H9 (cell line): ENCODE results near the gene AP1G2. TPM values are rescaled to one million over a fixed set of nuclear protein-coding genes. Genes with fewer than 3 reads are reported as not detected.

Experiments used
- DNase-seq: peaks from one replicate; pipeline ENCODE4 v3.0.0-alpha.2; 2017
- H2AFZ ChIP-seq: one replicate; pipeline ENCODE4 v1.6.1; 2013; ENCODE audit warnings: mild to moderate bottlenecking, low read length, control low read depth, moderate library complexity
- H2AK5ac ChIP-seq: 2 replicates; pipeline ENCODE4 v1.6.1; 2013; ENCODE audit warnings: low read length, control low read depth, mixed read lengths; ENCODE audit not compliant: insufficient read length
- H2BK120ac ChIP-seq: one replicate; pipeline ENCODE4 v1.6.1; 2013; ENCODE audit warnings: low read depth, mild to moderate bottlenecking, low read length, control low read depth, inconsistent platforms; ENCODE audit not compliant: poor library complexity, severe bottlenecking
- H2BK12ac ChIP-seq: 2 replicates; pipeline ENCODE4 v1.6.1; 2013; ENCODE audit warnings: low read length, control low read depth, mixed read lengths, low read depth; ENCODE audit not compliant: insufficient read length
- H2BK15ac ChIP-seq: 2 replicates; pipeline ENCODE4 v1.6.1; 2013; ENCODE audit warnings: low read depth, low read length, control low read depth
- H2BK20ac ChIP-seq: one replicate; pipeline ENCODE4 v1.6.1; 2013; ENCODE audit warnings: low read depth, mild to moderate bottlenecking, low read length, control low read depth, inconsistent platforms; ENCODE audit not compliant: poor library complexity, severe bottlenecking
- H2BK5ac ChIP-seq: 2 replicates; pipeline ENCODE4 v1.6.1; 2013; ENCODE audit warnings: low read length, control low read depth, mixed read lengths; ENCODE audit not compliant: insufficient read length
- H3K14ac ChIP-seq: 2 replicates; pipeline ENCODE4 v1.6.1; 2013; ENCODE audit warnings: low read length, control low read depth; ENCODE audit not compliant: insufficient read depth
- H3K18ac ChIP-seq: 2 replicates; pipeline ENCODE4 v1.6.1; 2013; ENCODE audit warnings: low read depth, mild to moderate bottlenecking, mixed read lengths, low read length, control low read depth; ENCODE audit not compliant: insufficient read length
- H3K23ac ChIP-seq: 2 replicates; pipeline ENCODE4 v1.6.1; 2013; ENCODE audit warnings: low read length, control low read depth, mixed read lengths, low read depth; ENCODE audit not compliant: insufficient read length
- H3K23me2 ChIP-seq: 2 replicates; pipeline ENCODE4 v1.6.1; 2013; ENCODE audit warnings: low read depth, mild to moderate bottlenecking, mixed read lengths, low read length, control low read depth; ENCODE audit not compliant: insufficient read length, poor library complexity, severe bottlenecking
- H3K27ac ChIP-seq: 2 replicates; pipeline ENCODE4 v1.5.1; 2013; ENCODE audit warnings: low read length, control low read depth, mixed read lengths, low read depth; ENCODE audit not compliant: insufficient read length
- H3K27me3 ChIP-seq: 2 replicates; pipeline ENCODE4 v1.6.1; 2013; ENCODE audit warnings: low read length, control low read depth, inconsistent platforms; ENCODE audit not compliant: insufficient read depth
- H3K4ac ChIP-seq: 2 replicates; pipeline ENCODE4 v1.6.1; 2013; ENCODE audit warnings: low read depth, mild to moderate bottlenecking, control low read depth, inconsistent platforms, low read length, moderate library complexity
- H3K4me1 ChIP-seq: 2 replicates; pipeline ENCODE4 v1.6.1; 2013; ENCODE audit warnings: low read length, control low read depth, inconsistent platforms; ENCODE audit not compliant: insufficient read depth
- H3K4me2 ChIP-seq: 2 replicates; pipeline ENCODE4 v1.6.1; 2013; ENCODE audit warnings: low read length, control low read depth, mixed read lengths; ENCODE audit not compliant: insufficient read length, insufficient read depth
- H3K56ac ChIP-seq: 2 replicates; pipeline ENCODE4 v1.6.1; 2013; ENCODE audit warnings: low read depth, mild to moderate bottlenecking, mixed read lengths, low read length, control low read depth; ENCODE audit not compliant: insufficient read length
- H3K79me1 ChIP-seq: 2 replicates; pipeline ENCODE4 v1.6.1; 2013; ENCODE audit warnings: low read depth, mild to moderate bottlenecking, moderate library complexity, low read length, control low read depth, inconsistent platforms; ENCODE audit not compliant: insufficient read depth, poor library complexity, severe bottlenecking
- H3K79me2 ChIP-seq: 2 replicates; pipeline ENCODE4 v1.6.1; 2013; ENCODE audit warnings: low read length, control low read depth, inconsistent platforms; ENCODE audit not compliant: insufficient read depth
- H3K9ac ChIP-seq: 2 replicates; pipeline ENCODE4 v1.6.1; 2013; ENCODE audit warnings: low read length, control low read depth, mixed read lengths; ENCODE audit not compliant: insufficient read length; ENCODE audit errors: extremely low read depth
- H3K9me3 ChIP-seq: one replicate; pipeline ENCODE4 v1.6.1; 2013; ENCODE audit warnings: low read depth, low read length, inconsistent platforms; ENCODE audit not compliant: control insufficient read depth
- H3T11ph ChIP-seq: one replicate; pipeline ENCODE4 v1.6.1; 2013; ENCODE audit warnings: mild to moderate bottlenecking, low read length, control low read depth, inconsistent platforms
- H4K20me1 ChIP-seq: one replicate; pipeline ENCODE4 v1.6.1; 2013; ENCODE audit not compliant: control insufficient read depth, insufficient read length, insufficient read depth
- H4K5ac ChIP-seq: 2 replicates; pipeline ENCODE4 v1.6.1; 2013; ENCODE audit warnings: low read depth, mild to moderate bottlenecking, mixed read lengths, low read length, control low read depth; ENCODE audit not compliant: insufficient read length
- H4K8ac ChIP-seq: replicated peaks from 2 replicates; pipeline ENCODE4 v1.6.1; 2013; ENCODE audit warnings: low read length, control low read depth, mixed read lengths, low read depth; ENCODE audit not compliant: insufficient read length
- H4K91ac ChIP-seq: 2 replicates; pipeline ENCODE4 v1.6.1; 2013; ENCODE audit warnings: low read depth, mild to moderate bottlenecking, moderate library complexity, mixed read lengths, low read length, control low read depth; ENCODE audit not compliant: insufficient read length
- H3K27ac Mint-ChIP-seq, 3 experiments: 2 replicates in 2 of 3; 3 replicates in 1 of 3; pipeline ENCODE4 v1.8.0; 2020 to 2021; ENCODE audit warnings: mixed read lengths in 3 of 3, mild to moderate bottlenecking in 1 of 3, moderate library complexity in 1 of 3
- H3K27me3 Mint-ChIP-seq: 2 replicates; pipeline ENCODE4 v1.8.0; 2021; ENCODE audit warnings: low read depth, mild to moderate bottlenecking, moderate library complexity, mixed read lengths
- H3K36me3 Mint-ChIP-seq, 3 experiments: 2 replicates in 2 of 3; 3 replicates in 1 of 3; pipeline ENCODE4 v1.8.0; 2020 to 2021; ENCODE audit warnings: low read depth in 3 of 3, mixed read lengths in 3 of 3; ENCODE audit not compliant: insufficient read depth in 1 of 3
- H3K4me1 Mint-ChIP-seq, 2 experiments: 2 replicates each; pipeline ENCODE4 v1.8.0; 2020; ENCODE audit warnings: mixed read lengths in 2 of 2
- H3K4me3 Mint-ChIP-seq, 2 experiments: 2 replicates in 1 of 2; 3 replicates in 1 of 2; pipeline ENCODE4 v1.8.0; 2020 to 2021; ENCODE audit warnings: mild to moderate bottlenecking in 2 of 2, mixed read lengths in 2 of 2, moderate library complexity in 1 of 2
- H3K9me3 Mint-ChIP-seq, 2 experiments: 2 replicates in 1 of 2; 3 replicates in 1 of 2; pipeline ENCODE4 v1.8.0; 2020; ENCODE audit warnings: mild to moderate bottlenecking in 2 of 2, mixed read lengths in 2 of 2, moderate library complexity in 1 of 2
- CTCF ChIP-seq: fragments of 200-600 bp; sonication (generic); conservative IDR thresholded peaks from 3 replicates; pipeline ENCODE4 v1.8.0; 2021; ENCODE audit warnings: antibody characterized with exemption, mild to moderate bottlenecking
- total RNA-seq: library from RNA; stranded (reverse); gene quantifications from 2 replicates; pipeline ENCODE4 v1.2.1, GENCODE V29; 2021

The AP1G2 gene
- total RNA-seq, 1 experiment from 2014 or later = 107 TPM

DNA sequence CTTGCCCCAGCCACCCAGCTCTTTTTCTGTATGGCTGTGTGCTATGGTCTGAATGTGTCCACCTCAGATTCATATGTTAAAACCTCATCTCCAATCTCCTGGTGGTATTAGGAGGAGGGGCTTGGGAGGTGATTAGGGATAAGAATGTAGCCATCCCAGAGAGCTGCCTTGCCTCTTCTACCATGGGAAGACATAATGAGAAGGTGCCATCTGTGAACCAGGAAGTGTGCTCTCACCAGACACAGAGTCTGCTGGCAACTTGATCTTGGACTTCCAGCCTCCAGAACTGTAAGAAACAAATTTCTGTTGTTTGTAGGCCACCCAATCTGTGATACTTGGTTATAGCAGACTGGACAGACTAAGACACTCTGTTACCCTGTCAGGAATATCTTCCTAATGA, 33.8 kb upstream of the AP1G2 start:
- Histone ChIP-seq H3K56ac (no peak overlapping the region), H3K4me2 (no peak overlapping the region), H2AFZ (no peak overlapping the region), H3K9ac (no peak overlapping the region), H4K8ac (no peak overlapping the region), H3K9me3 (no peaks in the 10 kb centered on the region), H2BK15ac (no peak overlapping the region), H3K79me2 (no peaks in the 10 kb centered on the region), H3K79me1 (no peaks in the 10 kb centered on the region), H3K23me2 (no peaks in the 10 kb centered on the region), H3K18ac (no peak overlapping the region), H3K4me1 (no peaks in the 10 kb centered on the region), H2BK12ac (no peak overlapping the region), H3K23ac (no peak overlapping the region), H2BK20ac (no peak overlapping the region), H3K14ac (no peak overlapping the region), H2BK5ac (no peak overlapping the region), H3K4ac (no peak overlapping the region), H3K27ac (no peak overlapping the region), H2BK120ac (no peak overlapping the region), H3K27me3 (no peaks in the 10 kb centered on the region), H3T11ph (no peak overlapping the region), H4K5ac (no peak overlapping the region), H4K20me1 (no peaks in the 10 kb centered on the region), H4K91ac (no peak overlapping the region), H2AK5ac (no peak overlapping the region)
- Mint-ChIP-seq H3K27ac (no peak overlapping the region), H3K9me3 (peaks cover 2 to 23% of the 10 kb centered on the region in 2 experiments; a peak in 1 of 5 replicates), H3K36me3 (no peaks in the 10 kb centered on the region), H3K4me3 (no peak overlapping the region), H3K27me3 (peaks cover 3% of the 10 kb centered on the region), H3K4me1 (no peaks in the 10 kb centered on the region)
- DNase-seq = no peak
- TF ChIP-seq CTCF = no peak
